ENCODE measurements around the gene LRMDA. TPM values are rescaled to one million over a fixed set of nuclear protein-coding genes. Genes with fewer than 3 reads are reported as not detected.
A peak's percentile ranks its signal among the peaks of the same experiment; 100 is the strongest.

The LRMDA gene
- total and polyA plus RNA-seq, 2 of the 13 experiments (the other 11 are each of a cell fraction or from before 2014, with no cell fraction given) = 13.4 to 22.0 TPM

DNA sequence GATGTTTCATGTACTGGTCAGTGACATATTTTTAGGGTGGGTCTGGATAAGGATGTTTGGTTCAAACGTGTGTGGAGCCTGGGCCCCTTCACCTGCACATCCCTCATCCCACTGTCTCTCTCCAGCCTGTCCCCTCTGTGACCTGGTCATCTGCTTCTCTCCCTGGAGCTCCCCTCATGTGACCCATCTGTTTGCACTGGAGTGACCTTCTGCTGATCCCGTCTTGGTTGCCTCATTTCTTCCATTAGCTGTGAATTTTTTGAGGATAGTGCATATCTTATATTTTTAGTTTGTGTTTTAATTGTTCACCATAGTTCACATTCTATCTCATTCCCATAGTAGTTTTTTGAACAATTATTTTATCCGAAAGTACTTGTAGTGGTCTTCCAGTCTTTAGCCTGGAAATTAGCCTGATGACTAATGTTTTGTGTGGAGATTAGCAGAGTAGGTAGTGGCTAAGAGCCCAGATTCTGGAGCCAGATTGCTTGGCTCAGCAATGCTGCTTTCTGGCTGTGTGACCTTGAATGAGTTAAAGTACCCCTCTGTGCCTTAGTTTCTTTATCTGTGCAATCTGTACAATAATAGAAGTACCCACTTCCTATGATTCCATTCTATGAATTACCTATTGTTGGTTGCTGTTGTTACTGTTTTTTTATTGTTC, 224.5 kb downstream of the LRMDA start (continued):
- TF ChIP-seq ZNF570 (CRISPR knock-in tag; IDR thresholded peaks at IDR 0.05; ENCODE audit: borderline replicate concordance) = no peak
- TF ChIP-seq, protein P1, sequence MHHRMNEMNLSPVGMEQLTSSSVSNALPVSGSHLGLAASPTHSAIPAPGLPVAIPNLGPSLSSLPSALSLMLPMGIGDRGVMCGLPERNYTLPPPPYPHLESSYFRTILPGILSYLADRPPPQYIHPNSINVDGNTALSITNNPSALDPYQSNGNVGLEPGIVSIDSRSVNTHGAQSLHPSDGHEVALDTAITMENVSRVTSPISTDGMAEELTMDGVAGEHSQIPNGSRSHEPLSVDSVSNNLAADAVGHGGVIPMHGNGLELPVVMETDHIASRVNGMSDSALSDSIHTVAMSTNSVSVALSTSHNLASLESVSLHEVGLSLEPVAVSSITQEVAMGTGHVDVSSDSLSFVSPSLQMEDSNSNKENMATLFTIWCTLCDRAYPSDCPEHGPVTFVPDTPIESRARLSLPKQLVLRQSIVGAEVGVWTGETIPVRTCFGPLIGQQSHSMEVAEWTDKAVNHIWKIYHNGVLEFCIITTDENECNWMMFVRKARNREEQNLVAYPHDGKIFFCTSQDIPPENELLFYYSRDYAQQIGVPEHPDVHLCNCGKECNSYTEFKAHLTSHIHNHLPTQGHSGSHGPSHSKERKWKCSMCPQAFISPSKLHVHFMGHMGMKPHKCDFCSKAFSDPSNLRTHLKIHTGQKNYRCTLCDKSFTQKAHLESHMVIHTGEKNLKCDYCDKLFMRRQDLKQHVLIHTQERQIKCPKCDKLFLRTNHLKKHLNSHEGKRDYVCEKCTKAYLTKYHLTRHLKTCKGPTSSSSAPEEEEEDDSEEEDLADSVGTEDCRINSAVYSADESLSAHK (CRISPR knock-in tag; IDR thresholded peaks at IDR 0.05; ENCODE audit: borderline replicate concordance) = no peak
- no peak for TF ChIP-seq KAT2B (IDR thresholded peaks at IDR 0.05; ENCODE audit: borderline replicate concordance, low read depth, low read length)
- no peak for TF ChIP-seq ZBTB8A (CRISPR knock-in tag; IDR thresholded peaks at IDR 0.05; ENCODE audit: borderline replicate concordance, low read depth)
- TF ChIP-seq HMG20A (CRISPR knock-in tag; IDR thresholded peaks at IDR 0.05; ENCODE audit: borderline replicate concordance) = peak; percentile 52; the same call in 1 of the 2 replicates
- TF ChIP-seq TCF12 (IDR thresholded peaks at IDR 0.05) = no peak
- no peak for TF ChIP-seq TCF12 (CRISPR knock-in tag; IDR thresholded peaks at IDR 0.05)
- TF ChIP-seq ZMYM2 (CRISPR knock-in tag; IDR thresholded peaks at IDR 0.05) = no peak
- TF ChIP-seq, protein P2, sequence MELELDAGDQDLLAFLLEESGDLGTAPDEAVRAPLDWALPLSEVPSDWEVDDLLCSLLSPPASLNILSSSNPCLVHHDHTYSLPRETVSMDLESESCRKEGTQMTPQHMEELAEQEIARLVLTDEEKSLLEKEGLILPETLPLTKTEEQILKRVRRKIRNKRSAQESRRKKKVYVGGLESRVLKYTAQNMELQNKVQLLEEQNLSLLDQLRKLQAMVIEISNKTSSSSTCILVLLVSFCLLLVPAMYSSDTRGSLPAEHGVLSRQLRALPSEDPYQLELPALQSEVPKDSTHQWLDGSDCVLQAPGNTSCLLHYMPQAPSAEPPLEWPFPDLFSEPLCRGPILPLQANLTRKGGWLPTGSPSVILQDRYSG (CRISPR knock-in tag; IDR thresholded peaks at IDR 0.05) = no peak
- no peak for TF ChIP-seq ZNF891 (CRISPR knock-in tag; IDR thresholded peaks at IDR 0.05)
- TF ChIP-seq HNF4G (IDR thresholded peaks at IDR 0.05; ENCODE audit: borderline replicate concordance, low read depth, low read length) = no peak
- no peak for TF ChIP-seq HNF4G (CRISPR knock-in tag; IDR thresholded peaks at IDR 0.05; ENCODE audit: borderline replicate concordance, low read depth)
- no peak for TF ChIP-seq ZNF367 (CRISPR knock-in tag; IDR thresholded peaks at IDR 0.05; ENCODE audit: borderline replicate concordance)
- TF ChIP-seq SAFB2 (CRISPR knock-in tag; IDR thresholded peaks at IDR 0.05; ENCODE audit: borderline replicate concordance, low read depth) = no peak
- TF ChIP-seq GATAD1 (CRISPR knock-in tag; IDR thresholded peaks at IDR 0.05) = 0 out of 2 replicates have a peak, but pooled peaks have one; percentile 14
- TF ChIP-seq, protein P3, sequence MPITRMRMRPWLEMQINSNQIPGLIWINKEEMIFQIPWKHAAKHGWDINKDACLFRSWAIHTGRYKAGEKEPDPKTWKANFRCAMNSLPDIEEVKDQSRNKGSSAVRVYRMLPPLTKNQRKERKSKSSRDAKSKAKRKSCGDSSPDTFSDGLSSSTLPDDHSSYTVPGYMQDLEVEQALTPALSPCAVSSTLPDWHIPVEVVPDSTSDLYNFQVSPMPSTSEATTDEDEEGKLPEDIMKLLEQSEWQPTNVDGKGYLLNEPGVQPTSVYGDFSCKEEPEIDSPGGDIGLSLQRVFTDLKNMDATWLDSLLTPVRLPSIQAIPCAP (CRISPR knock-in tag; IDR thresholded peaks at IDR 0.05; ENCODE audit: low read depth) = no peak
- no peak for TF ChIP-seq ZNF282 (IDR thresholded peaks at IDR 0.05; ENCODE audit: partially characterized antibody)
- TF ChIP-seq SOX13 (IDR thresholded peaks at IDR 0.05) = no peak
- TF ChIP-seq SOX13 (CRISPR knock-in tag; conservative IDR thresholded peaks at IDR 0.05 in 1 of 2, IDR thresholded peaks at IDR 0.05 in 1 of 2) = peak in 1 of 2 experiments; percentile 45; a peak in 2 of 4 replicates
- no peak for TF ChIP-seq ZNF564 (CRISPR knock-in tag; IDR thresholded peaks at IDR 0.05)
- TF ChIP-seq PCBP2 (optimal IDR thresholded peaks at IDR 0.05; ENCODE audit: low read depth, low read length, poor library complexity, severe bottlenecking) = no peak
- TF ChIP-seq, protein P4, sequence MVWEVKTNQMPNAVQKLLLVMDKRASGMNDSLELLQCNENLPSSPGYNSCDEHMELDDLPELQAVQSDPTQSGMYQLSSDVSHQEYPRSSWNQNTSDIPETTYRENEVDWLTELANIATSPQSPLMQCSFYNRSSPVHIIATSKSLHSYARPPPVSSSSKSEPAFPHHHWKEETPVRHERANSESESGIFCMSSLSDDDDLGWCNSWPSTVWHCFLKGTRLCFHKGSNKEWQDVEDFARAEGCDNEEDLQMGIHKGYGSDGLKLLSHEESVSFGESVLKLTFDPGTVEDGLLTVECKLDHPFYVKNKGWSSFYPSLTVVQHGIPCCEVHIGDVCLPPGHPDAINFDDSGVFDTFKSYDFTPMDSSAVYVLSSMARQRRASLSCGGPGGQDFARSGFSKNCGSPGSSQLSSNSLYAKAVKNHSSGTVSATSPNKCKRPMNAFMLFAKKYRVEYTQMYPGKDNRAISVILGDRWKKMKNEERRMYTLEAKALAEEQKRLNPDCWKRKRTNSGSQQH (CRISPR knock-in tag; IDR thresholded peaks at IDR 0.05; ENCODE audit: low read depth) = no peak
- no peak for TF ChIP-seq EZH2 (conservative IDR thresholded peaks at IDR 0.05; ENCODE audit: low read depth, low read length)
- no peak for TF ChIP-seq ZNF589 (CRISPR knock-in tag; conservative IDR thresholded peaks at IDR 0.05)
- TF ChIP-seq FOXA1 (IDR thresholded peaks at IDR 0.05) = no peak
- TF ChIP-seq FOXA1 (CRISPR knock-in tag; IDR thresholded peaks at IDR 0.05) = 0 out of 2 replicates have a peak, but pooled peaks have one; percentile 42
- TF ChIP-seq ARNT2 (CRISPR knock-in tag; IDR thresholded peaks at IDR 0.05; ENCODE audit: low read depth) = no peak

All from HepG2 (cell line).